ENCODE measurements around the gene ARHGAP24.

ARHGAP24 gene

DNA sequence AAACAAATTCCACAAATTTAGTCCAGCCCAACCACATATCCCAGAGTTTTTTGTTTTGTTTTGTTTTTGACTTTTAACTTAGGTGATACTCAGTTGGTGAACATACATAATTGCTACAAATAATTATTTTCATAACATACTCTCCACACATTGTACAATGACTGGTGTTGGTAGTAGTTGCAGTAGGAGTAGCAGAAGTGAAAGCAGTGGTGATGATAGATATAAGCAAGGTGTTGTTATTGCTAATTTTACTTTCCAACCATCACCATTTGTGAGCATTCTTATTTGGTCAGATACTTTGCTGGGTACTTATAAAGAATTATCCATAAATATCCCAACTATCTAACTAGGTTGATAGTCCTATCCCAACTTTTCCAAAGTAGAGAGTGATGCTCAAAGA, 47.3 kb downstream of the ARHGAP24 start:
- Histone ChIP-seq H3K9me3 (replicated peaks; ENCODE audit: insufficient read depth, low read length) (no peaks in the 10 kb centered on the region), H3K4me2 (ENCODE audit: low read depth, low read length) (no peak overlapping the region), H3K4me1 (ENCODE audit: low read length) (no peaks in the 10 kb centered on the region), H3K9ac (ENCODE audit: low read length) (no peak overlapping the region), H3K9me2 (replicated peaks; ENCODE audit: insufficient read depth, low read length) (no peaks in the 10 kb centered on the region), H4K20me1 (ENCODE audit: insufficient read depth, low read length) (no peaks in the 10 kb centered on the region), H3K36me3 (replicated peaks; ENCODE audit: insufficient read depth, low read length) (no peaks in the 10 kb centered on the region), H3K27ac (ENCODE audit: low read length) (no peak overlapping the region), H2AFZ (ENCODE audit: low read length) (no peak overlapping the region), H3F3A (ENCODE audit: insufficient read depth, low read length) (no peaks in the 10 kb centered on the region), H3K4me3 (ENCODE audit: low read length) (no peak overlapping the region), H3K27me3 (replicated peaks; ENCODE audit: insufficient read depth, low read length) (no peaks in the 10 kb centered on the region), H3K79me2 (ENCODE audit: low read length) (no peaks in the 10 kb centered on the region)
- TF ChIP-seq EZH2 (optimal IDR thresholded peaks at IDR 0.05; ENCODE audit: low read depth, low read length) (no peak), EZH2phosphoT487 (IDR thresholded peaks at IDR 0.05; ENCODE audit: low read length) (no peak)
- TF ChIP-seq, protein P1, sequence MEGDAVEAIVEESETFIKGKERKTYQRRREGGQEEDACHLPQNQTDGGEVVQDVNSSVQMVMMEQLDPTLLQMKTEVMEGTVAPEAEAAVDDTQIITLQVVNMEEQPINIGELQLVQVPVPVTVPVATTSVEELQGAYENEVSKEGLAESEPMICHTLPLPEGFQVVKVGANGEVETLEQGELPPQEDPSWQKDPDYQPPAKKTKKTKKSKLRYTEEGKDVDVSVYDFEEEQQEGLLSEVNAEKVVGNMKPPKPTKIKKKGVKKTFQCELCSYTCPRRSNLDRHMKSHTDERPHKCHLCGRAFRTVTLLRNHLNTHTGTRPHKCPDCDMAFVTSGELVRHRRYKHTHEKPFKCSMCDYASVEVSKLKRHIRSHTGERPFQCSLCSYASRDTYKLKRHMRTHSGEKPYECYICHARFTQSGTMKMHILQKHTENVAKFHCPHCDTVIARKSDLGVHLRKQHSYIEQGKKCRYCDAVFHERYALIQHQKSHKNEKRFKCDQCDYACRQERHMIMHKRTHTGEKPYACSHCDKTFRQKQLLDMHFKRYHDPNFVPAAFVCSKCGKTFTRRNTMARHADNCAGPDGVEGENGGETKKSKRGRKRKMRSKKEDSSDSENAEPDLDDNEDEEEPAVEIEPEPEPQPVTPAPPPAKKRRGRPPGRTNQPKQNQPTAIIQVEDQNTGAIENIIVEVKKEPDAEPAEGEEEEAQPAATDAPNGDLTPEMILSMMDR (IDR thresholded peaks at IDR 0.05; ENCODE audit: low read length) = no peak
- DNase-seq = no peak

DNA sequence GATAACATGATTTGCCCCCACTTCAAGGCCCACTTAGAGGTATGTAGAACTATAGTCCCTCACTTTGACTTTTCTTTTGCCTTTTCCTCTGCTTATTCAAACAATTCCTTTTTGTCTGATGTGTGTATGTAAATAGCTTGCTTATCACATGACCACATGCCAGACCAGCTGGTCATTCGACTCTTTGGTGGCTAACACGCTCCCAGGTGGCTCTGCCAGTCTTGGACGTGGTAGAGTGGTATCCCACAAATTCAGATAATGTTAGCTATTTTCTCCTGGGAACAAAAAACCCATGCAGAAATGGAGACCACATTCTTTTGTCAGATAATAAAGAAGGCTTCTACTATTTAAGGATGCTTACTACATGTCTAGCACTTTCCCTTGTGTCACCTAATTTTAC, 47.9 kb downstream of the ARHGAP24 start:
- Histone ChIP-seq H3K9me2 (replicated peaks; ENCODE audit: insufficient read depth, low read length) (no peaks in the 10 kb centered on the region), H3F3A (ENCODE audit: insufficient read depth, low read length) (no peaks in the 10 kb centered on the region), H3K9ac (ENCODE audit: low read length) (no peak overlapping the region), H3K4me2 (ENCODE audit: low read depth, low read length) (no peak overlapping the region), H3K79me2 (ENCODE audit: low read length) (no peaks in the 10 kb centered on the region), H3K36me3 (replicated peaks; ENCODE audit: insufficient read depth, low read length) (no peaks in the 10 kb centered on the region), H3K27ac (ENCODE audit: low read length) (no peak overlapping the region), H4K20me1 (ENCODE audit: insufficient read depth, low read length) (no peaks in the 10 kb centered on the region), H3K27me3 (replicated peaks; ENCODE audit: insufficient read depth, low read length) (no peaks in the 10 kb centered on the region), H3K4me1 (ENCODE audit: low read length) (no peaks in the 10 kb centered on the region), H3K4me3 (ENCODE audit: low read length) (no peak overlapping the region), H3K9me3 (replicated peaks; ENCODE audit: insufficient read depth, low read length) (no peaks in the 10 kb centered on the region), H2AFZ (ENCODE audit: low read length) (no peak overlapping the region)
- TF ChIP-seq, protein P1 (IDR thresholded peaks at IDR 0.05; ENCODE audit: low read length) = no peak
- TF ChIP-seq EZH2phosphoT487 (IDR thresholded peaks at IDR 0.05; ENCODE audit: low read length) = no peak
- no peak for TF ChIP-seq EZH2 (optimal IDR thresholded peaks at IDR 0.05; ENCODE audit: low read depth, low read length)
- no peak for DNase-seq

DNA sequence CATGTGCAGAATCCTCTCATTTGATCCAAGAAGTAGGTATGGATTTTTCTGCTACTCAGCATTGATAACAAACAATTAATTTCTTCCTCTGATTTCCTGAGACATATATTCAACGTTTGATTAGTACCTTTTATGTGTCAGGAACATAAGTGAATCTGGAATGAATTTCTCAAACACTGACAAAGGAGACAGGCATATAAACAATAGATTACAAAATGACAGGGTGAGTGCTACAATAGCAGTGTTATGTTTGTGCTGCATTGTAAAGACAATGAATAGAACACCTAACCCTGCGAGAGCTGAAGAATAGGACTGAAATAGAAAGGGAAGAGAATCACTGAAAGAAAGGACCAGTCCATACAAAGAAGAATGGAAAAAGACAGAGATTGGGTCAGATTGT, 52.9 kb downstream of the ARHGAP24 start:
- Histone ChIP-seq H3K9me2 (replicated peaks; ENCODE audit: insufficient read depth, low read length) (no peaks in the 10 kb centered on the region), H3F3A (ENCODE audit: insufficient read depth, low read length) (no peaks in the 10 kb centered on the region), H4K20me1 (ENCODE audit: insufficient read depth, low read length) (no peaks in the 10 kb centered on the region), H3K4me2 (ENCODE audit: low read depth, low read length) (no peak overlapping the region), H3K9ac (ENCODE audit: low read length) (no peak overlapping the region), H3K4me3 (ENCODE audit: low read length) (no peak overlapping the region), H2AFZ (ENCODE audit: low read length) (no peak overlapping the region), H3K4me1 (ENCODE audit: low read length) (no peaks in the 10 kb centered on the region), H3K9me3 (replicated peaks; ENCODE audit: insufficient read depth, low read length) (no peaks in the 10 kb centered on the region), H3K79me2 (ENCODE audit: low read length) (no peaks in the 10 kb centered on the region), H3K27me3 (replicated peaks; ENCODE audit: insufficient read depth, low read length) (no peaks in the 10 kb centered on the region), H3K36me3 (replicated peaks; ENCODE audit: insufficient read depth, low read length) (no peaks in the 10 kb centered on the region), H3K27ac (ENCODE audit: low read length) (no peak overlapping the region)
- no peak for DNase-seq
- no peak for TF ChIP-seq EZH2 (optimal IDR thresholded peaks at IDR 0.05; ENCODE audit: low read depth, low read length)
- TF ChIP-seq, protein P1 (IDR thresholded peaks at IDR 0.05; ENCODE audit: low read length) = no peak
- no peak for TF ChIP-seq EZH2phosphoT487 (IDR thresholded peaks at IDR 0.05; ENCODE audit: low read length)

Measured in MM.1S (cell line).